Ramos (cell line): ENCODE measurements around the gene RNF5.
"Not testable (repeated sequence)": the region's sequence is repeated elsewhere in the genome, so short reads cannot be mapped to it uniquely, and the experiment has no call there.

Source experiments
- in situ Hi-C: fragments of 300-500 bp; cut with MboI; formaldehyde crosslinking; loops from one replicate; pipeline ENCODE4 v1.14.3; 2022; ENCODE audit warnings: low sequenced_read_pairs; ENCODE audit not compliant: unreplicated experiment

RNF5 gene

DNA sequence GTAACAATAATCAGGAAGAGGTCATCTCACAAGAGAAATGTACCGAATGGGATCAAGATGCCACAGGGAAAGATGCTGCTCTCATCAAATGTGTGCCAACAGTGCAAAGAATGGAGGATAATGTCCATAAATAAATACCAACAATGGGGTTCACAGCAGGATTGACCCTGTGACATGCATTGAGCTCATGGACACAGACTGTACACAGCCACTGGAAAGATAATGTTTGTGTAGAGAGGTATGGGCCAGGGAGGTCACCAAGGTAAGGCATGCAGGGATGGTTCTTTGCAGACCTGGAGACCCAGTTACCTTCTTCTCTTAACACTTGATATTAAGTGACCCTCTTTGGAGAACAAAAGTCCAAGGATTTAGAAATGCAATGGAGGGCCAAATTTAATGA lies 3.8 kb upstream of the RNF5 start:
- in situ Hi-C loops, result no loop called here

DNA sequence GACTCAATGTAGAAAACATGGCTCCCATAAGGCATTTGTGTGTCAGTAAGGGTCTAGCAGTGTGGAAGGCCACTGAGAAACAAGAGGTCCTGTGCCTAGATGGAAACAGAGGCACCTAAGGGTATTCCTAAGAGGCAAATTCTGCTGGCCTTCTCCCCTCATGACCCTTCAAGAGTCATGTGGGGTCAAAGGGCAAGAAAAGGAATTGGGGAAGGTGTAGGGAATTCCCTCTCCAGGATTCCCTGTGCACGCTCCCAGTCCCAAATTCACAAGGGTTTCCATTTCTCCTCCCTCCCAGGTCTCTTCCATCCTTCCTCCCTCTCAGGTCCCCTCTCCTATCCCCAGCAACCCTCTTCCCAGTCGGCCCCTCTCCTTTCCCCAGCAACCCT lies 2.9 kb upstream of the RNF5 start:
- in situ Hi-C loops, result no loop called here

DNA sequence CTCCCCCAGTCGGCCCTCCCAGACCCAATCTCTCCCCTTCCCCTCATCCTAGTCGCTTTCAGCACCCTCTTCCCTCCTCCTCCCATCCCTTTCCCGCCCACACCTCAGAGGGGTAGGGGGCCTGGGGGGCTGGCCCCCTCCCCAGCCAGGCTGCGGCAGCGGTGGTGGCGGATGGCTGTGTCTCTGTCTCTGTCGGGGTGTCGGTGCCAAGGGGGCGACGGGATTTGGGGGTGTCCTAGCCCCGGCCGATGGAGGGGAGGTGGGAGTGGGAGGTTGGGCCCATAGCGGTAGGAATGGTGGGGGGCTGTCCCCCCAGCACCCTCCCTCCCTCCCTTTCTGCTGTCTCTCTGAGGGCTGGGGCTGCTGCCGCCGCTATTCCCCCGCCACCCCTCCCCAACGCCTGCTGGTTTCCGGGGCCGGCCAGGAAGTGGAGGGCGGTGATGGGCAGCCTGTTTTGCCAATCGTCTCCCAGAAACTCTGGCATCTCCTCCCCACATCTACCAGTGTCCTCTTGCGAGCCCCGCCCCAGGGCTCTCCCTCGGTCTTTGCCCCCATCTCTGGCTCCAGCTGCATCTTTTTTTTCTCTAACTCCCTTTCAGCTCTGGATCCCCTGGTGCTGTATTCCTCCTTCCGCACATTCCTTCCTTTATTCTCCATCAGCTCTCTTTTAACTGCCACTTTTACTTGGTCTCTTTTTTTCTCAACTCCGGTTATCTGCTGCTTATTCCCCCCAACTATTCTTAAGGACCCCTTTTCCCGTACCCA lies 2.3 kb upstream of the RNF5 start, which contains the start of gene AGPAT1:
AGPAT1 (minus strand) TSS at position 374 of the 765 bp plus-strand sequence. CDS start 4,588 bp downstream, outside the sequence.
- in situ Hi-C loops, result no loop called here

DNA sequence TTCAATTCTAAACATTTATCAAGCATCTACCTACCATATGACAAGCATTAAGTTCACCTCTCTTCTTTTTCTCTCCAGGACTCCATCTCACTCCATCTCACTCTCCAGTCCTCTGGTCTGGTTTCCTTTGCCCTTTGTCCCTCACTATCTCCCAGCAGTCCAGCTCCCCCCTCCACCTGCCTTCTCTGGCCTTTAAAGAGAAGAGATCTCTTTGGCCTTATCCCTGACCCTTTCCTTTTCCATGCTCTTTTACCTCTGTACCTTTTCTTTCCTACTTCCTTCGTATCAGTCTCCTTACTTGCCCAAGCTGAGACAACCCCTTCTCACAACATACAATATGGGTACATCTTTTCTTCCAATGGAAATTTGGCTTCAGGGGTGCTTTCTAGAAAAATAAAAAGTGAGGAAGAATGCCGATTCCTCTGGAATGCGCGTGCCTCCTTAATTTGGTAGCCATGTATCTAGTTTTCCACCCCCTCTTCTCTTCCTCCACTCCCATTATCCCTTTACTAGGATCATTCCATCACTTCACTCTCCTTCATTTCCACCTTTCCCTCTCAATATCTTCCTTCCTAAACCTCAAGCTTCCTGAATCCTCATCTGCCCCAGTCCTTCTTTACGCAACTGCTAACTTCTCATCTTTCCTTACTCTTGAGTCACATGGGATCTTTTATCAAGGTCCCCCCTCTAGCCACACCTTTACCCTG lies 1.6 kb upstream of the RNF5 start:
- in situ Hi-C loops, result no loop called here

DNA sequence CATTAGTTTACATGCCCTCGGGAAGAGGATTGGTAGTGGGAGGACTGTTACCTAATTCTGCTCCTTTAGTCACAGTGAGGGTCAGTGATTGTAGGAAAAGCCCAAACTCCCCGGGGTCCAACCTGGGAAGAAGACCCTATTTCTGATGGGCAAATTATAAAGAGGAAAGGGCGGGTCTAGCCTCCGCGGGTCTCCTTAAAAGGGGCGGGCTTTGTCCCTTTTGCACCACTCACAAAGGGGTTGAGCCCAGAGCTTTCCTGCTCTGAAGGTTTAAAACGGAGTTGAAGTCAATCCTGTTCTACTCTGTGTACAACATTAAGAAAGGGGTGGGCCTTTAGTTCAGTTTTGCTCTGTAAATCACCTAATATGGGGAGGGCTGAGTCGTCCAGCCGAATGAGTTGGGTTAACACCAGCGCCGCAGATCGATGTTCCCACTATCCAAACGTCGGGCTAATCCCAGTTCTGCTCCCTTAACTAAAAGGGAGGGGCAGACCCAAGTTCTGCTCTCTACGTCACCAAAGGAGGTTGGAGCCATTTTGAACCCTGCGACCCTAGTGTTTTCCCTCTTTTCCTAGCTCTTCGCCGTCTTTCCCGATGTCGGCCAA lies 920 bp upstream of the RNF5 start:
- in situ Hi-C loops, result no loop called here

DNA sequence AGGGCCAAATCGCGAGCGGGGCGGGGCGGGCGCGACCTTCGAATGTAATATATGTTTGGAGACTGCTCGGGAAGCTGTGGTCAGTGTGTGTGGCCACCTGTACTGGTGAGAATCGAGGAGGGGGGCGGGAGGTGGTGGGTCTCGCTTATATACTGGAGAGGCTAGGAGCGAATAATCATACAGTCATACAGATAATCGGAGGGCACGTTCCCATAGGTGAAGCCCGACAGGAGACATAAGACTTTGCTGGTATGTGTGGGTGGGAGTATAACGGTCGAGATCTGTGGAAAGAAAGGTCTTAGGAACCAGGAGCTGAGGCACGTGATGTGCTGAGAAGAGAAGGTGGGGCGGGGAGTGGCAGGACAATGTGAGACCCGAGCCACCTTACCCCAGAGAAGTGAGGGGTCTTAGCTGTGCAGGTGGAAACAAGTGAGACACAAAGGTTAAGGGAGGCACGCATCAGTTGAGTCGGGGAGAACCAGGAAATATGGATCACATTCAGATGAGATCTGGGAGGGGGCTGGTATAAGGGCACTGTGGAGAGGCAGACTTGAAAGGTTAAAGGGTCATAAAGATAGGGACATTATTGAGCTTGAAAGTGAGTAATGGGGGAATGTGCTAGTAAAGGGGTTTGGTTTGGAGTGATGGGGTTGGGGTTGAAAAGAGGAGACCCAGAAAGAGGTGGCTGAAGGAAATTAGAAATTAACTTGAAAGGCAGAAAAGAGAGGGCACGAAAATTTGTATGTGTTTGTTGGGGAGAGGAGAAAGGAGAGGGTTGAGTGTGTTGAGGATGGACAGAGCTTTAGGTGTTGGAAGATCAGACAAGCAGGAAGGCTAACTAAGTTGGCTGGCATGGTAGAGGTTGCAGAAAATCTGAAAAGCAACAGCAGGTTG lies 589 bp downstream of the RNF5 start:
- in situ Hi-C loops, result no loop called here

DNA sequence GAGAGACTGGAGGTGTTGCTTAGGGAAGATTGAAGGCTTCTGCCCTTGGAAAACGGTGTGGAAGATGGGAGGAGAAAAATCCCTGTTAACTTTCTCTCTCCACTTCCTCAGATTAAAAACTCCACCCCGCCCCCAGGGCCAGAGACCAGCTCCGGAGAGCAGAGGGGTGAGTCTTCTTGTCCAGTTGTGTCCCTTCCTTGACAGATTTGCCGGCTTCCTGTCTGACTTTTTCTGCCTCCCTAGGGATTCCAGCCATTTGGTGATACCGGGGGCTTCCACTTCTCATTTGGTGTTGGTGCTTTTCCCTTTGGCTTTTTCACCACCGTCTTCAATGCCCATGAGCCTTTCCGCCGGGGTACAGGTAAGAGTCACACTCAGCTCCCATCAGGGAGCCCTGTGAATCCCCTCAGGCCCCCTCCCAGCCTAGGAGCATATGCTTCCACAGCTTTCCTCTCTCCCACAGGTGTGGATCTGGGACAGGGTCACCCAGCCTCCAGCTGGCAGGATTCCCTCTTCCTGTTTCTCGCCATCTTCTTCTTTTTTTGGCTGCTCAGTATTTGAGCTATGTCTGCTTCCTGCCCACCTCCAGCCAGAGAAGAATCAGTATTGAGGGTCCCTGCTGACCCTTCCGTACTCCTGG lies 1.7 kb downstream of the RNF5 start:
- in situ Hi-C loops, result no loop called here

DNA sequence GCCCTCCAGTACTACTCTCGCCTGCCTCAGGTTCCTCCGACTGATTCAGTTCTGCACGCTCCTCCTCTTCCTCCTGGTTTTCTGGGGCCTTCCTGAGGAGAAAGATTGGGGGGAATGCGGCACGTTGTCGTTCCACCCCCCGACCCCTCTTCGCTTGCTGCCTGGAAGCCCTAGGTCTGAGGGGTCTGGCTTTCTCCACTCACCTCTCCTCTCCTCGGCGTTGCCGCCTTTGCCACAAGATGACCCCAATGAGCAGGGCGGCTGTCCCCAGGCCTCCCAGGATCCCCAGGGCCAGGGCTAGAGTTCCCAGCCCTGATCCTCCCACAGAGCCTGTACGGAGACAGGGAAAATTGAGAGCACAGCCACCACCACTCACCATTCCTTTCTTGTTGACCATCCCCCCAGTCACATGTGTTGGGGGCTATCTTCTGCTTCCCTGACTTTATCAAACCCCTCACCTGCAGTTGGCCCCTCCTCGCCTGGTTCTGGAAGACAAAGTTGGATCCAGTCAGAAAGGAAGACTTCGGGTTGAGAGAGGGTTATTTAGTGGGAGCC lies 3.0 kb downstream of the RNF5 start:
- in situ Hi-C loops, result no loop called here

DNA sequence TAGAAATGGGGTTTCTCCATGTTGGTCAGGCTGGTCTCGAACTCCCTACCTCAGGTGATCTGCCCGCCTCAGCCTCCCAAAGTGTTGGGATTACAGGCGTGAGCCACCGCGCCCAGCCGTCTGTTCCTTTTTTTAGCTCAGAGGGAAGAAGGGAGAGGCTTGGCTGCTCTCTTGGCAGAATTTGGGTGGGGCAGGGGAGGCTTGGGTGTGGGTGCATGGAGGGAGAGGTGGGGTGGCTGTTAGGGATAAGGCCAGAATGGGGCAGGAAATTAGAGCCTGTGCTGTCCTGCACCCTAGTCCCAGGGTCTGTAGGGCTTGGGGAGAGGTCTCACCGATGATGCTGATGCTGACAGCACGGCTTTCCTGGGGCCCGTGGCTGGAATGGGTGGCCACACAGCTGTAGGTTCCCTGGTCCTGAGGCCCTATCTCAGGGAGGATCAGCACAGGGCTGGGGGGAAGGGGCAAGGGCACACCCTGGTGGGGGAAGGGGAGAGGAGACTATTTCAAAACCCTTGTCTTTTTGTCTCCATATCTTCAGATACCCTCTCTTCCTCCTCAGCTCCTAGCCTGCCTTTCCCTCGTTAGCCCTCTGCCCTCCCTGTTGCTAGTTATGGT lies 3.8 kb downstream of the RNF5 start:
- in situ Hi-C loops, result no loop called here

DNA sequence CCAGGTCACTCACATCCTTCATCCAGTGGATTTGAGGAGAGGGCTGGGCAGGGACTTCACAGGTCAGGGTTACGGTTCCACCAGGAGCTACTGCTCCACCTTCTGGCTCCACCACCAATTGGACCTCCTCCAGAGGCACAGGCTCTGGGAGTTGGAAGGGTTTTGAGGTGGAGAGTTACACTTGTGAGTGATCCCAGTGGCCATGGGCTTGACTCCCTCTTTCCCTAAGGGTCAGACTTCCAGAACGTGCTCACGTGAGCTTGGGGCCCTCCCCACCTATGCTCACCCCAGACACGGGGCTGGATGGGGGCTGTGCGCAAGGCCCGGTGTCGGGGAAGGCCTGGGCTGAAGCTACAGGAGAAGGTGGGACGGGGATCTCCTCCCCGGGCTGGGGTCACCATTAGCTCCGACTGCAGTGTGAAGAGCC lies 4.4 kb downstream of the RNF5 start:
- in situ Hi-C loops, result no loop called here

DNA sequence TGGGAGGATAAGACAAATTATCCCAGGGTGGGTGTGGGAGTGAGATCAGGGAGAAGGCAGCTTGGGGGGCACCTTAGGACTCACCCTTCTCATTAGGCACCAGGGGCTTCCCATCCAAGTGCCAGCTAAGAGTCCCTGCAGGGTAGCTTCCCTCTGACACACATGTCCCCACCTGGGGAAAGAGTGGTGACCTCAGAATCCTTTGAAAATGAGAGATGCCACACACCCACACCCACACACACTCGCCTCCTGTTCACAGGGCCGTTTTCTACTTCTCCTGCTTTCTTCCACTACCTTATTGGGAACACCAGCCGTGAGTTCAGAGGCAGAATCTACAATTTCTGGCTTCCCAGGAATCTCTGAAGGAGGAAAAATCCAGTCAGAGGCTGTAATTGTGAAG lies 4.8 kb downstream of the RNF5 start:
- in situ Hi-C loops, result no loop called here

DNA sequence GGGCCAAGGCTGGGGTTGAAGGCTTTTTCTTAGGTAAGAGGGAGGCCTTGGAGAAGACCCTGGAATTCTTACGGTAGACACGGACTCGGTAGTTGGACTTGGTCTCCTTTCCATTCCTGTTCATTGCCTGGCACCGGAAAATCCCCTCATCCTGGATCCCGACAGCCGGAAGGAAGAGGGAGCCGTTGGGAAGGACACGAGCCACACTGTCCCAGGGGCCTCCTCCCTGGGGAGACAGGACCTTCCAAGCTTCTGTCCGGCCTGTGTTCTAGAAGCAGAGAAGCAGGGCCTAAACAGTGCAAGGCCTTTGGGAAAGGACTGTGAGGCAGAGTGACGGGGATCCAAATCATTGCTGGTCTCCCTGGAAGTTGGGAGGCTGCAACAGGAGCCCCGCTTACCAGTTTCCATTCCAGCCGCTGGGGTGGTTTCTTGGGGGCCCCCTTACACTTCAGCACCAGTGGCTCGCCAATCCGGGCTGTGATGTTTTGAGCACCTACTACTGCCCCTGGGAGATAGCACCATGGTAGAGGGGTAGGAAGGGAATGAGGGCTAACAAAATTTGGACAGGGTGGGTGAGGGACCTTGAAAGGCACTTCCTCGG lies 5.4 kb downstream of the RNF5 start:
- in situ Hi-C loops, result no loop called here

DNA sequence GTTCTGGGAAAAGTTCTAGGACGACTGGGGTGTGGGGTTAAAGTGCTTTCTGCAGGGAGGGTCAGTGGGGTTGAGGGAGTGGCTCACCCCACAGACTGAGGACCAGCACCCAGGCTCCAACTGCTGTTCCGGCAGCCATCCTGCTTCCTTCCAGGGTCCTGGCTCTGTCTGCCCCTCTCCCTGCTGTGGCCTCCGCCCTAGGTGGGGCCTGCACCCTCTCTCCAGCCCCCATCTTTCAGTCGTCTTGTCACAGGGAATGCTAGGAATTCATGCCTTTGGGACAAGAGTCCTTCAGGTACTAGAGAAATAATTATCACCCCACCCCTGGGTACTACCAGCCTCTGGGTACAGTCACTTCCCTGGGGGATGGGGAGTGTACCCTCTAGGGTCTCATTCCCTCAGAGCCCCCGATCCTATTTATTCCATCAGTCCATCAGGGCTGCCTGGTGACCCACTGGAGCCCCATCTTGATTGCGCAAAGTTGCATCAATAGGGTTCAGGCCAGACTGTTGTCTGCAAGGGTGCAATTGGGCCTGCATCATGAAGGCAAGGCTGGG lies 6.0 kb downstream of the RNF5 start, which contains the start of gene AGER:
AGER (minus strand) TSS at position 170 of the 557 bp plus-strand sequence; CDS start at position 139, 31 bp downstream.
- in situ Hi-C loops, result no loop called here

DNA sequence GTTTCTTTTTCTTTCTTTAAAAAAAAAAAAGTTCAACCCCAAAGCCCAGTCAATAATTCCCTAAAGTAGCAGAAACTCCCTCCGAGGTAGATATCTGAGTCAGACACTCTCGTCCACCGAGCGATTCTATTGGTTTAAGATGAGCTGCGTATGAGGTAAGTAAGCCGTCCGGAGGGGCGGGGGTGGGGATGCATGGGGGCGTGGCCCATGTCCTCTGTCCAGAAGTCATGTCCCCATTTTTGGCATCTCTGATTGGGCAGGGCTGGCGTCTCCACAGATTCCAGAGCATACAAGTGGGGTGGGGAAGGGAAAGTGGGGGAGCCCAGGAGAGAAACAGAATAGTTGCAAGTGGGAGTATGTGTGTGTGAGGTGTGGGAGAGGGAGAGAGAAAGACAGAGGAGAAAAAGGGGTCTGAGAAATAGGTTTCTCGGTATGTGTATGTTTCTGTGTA lies 7.5 kb downstream of the RNF5 start:
- in situ Hi-C loops, result not testable (repeated sequence)

DNA sequence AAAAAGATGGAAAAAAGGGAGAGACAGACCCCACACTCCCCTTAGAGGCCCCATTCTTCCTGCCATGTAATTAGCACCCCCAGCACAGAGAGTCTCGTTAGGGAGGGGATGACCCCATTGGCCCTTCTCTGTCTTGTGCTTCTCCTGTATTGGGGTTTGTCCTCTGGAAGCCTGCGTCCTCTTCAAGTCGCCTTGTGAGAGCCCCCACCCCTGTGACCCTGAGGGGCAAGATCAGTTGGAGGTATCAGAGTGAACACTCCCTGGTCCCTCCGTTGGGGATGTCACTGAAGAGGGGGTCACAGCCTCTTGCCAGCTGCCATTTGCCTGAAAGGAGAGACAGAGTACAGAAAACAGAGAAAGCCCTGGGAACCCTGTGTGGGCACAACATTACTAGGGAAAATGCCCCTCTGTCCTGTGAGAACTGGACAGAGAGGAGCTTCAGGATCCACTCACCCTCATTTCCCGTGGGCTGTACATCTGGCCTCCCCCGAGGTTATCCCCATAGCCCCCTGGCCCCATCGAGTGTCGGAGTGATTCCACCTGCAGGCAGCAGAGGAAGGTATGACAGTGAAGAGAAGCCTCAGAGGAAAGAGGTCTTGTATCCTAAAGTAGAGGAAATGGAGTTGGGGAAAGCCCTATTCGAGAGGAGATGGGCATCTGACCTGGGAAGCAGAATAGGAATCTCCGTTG lies 8.1 kb downstream of the RNF5 start:
- in situ Hi-C loops, result not testable (repeated sequence)

DNA sequence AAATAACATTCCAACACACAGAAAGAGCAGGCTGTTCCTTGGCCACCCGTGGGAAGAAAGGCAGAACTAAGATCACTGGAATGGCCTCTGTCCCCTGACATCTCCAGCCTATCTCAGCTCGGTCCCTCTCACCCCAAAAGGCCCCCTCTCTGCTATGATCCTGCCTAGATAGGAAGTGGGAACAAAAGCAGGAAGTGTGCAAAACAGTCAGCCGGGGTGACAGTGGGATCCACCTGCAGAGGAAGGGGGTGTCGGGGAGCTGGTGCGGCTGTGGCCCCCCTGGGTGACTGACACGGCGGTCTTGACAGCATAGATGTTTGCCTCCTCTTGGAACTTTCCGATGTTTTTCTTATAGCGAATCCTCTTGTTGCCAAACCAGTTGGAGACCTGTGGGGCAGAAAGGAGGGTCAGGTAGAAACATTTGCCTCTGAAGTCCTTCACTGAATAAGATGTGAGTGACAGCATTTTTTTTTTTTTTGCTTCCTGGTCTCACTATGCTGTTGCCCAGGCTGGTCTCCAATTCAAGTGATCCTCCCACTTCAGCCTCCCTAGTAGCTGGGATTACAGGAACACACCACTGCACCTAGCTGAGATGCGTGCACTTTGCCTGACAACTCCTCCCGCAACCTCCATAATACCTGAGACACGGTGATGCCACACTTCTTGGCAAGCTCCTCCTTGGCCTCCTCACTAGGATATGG lies 9.0 kb downstream of the RNF5 start:
- in situ Hi-C loops, result no loop called here

DNA sequence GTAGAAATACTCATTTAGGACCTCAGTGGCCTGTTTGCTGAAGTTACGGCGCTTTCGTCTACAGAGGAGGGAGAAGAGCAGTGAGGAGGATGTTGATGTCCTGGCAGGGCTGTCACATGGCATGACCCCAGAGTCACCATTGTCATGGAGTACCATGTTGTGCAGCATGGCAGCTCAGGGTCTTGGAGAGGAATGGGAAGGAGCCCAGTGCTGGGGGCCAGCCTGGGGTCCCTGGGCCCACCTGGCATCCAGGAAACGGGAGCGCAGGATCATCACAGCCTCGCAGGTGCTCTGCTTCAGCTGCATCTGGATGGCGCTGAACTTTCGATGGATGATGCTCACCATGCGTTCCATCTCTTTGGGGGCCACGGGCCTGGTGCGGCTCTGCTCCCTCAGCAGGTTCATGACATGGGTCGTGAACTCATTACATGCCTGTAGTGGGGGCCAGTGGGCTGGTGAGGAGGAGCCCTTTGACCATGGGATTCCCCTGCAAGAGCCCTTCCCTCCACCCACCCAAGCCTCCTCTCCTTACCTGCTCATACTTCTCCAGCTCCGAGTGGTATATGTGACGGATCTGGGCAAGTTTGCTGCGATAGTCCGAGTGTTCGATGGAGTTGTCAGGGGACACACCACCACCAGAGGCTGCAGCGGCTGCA lies 9.6 kb downstream of the RNF5 start:
- in situ Hi-C loops, result not testable (repeated sequence)
